UCSD-AML1 (cell line): ENCODE results near the gene MTG1.
"Not testable (repeated sequence)": the region's sequence is repeated elsewhere in the genome, so short reads cannot be mapped to it uniquely, and the experiment has no call there.

Source experiments
- DNase-seq: peaks from one replicate; lab custom pipeline; 2025; ENCODE audit not compliant: unreplicated experiment; lab: John Stamatoyannopoulos, UW

Gene MTG1

GRCh38 chr10:133465191-133465949 lies 71.4 kb downstream of the MTG1 start:
- no peak for DNase-seq

DNA sequence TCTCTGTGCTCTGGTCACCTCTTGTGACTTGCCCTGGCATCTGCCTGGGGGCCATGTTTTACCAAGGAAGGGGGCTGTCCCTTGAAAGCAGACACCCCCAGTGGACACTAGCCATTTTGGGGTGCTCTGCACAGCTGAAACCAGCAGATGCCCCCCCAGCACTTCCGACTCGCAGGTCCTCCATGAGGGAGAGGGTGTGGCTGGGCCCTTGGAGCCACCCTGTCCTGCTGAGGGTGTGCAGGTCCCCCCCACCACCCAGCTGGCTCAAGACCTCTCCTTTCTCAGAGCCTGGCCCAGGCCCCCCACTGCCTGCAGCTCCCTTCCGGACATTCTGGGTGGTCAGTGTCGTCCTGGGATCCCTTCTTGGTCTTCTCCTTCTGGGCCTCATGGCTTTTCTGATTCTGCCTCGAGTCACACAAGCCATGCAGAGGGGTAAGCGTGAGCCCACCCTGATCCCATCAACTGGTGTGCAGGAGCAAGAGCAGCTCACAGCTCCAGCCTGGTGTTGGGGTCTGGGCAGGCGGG lies 72.1 kb downstream of the MTG1 start:
- no peak for DNase-seq

- no peak for DNase-seq
These were observed 72.8 kb downstream of the MTG1 start for GRCh38 chr10:133466683-133467275.

GRCh38 chr10:133467286-133467911 lies 73.4 kb downstream of the MTG1 start:
- DNase-seq, result no peak

- not testable (repeated sequence) for DNase-seq
These were observed 75.2 kb downstream of the MTG1 start for GRCh38 chr10:133469205-133469604.

- DNase-seq, result no peak
These were observed 77.5 kb downstream of the MTG1 start for GRCh38 chr10:133471300-133472109.
